HUDEP-2 (cell line): ENCODE data around the gene ZPBP.
"Not testable (repeated sequence)": the region's sequence is repeated elsewhere in the genome, so short reads cannot be mapped to it uniquely, and the experiment has no call there.

ENCODE experiments used
- DNase-seq, 76 experiments: peaks; one replicate each; lab custom pipeline; 2025; ENCODE audit not compliant: unreplicated experiment in 76 of 76; lab: John Stamatoyannopoulos, UW

The ZPBP gene

DNA sequence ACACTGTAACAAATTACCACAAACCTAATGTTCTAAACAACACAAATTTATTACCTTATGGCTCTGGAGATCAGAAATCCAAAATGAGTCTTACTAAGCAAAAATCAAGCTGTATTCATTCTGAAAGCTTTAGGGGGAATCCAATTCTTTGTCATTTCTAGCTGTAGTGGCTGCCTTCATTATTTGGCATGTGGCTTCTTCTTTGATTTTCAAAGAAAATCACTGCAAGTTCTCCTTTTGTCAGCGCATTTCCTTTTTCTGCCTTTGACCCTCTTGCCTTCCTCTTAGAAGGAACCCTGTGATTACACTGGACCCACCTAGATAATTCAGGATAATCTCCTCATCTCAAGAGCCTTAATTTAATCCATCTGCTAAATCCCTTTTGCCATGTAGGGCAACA lies 36.9 kb downstream of the ZPBP start:
- no peak for DNase-seq

DNA sequence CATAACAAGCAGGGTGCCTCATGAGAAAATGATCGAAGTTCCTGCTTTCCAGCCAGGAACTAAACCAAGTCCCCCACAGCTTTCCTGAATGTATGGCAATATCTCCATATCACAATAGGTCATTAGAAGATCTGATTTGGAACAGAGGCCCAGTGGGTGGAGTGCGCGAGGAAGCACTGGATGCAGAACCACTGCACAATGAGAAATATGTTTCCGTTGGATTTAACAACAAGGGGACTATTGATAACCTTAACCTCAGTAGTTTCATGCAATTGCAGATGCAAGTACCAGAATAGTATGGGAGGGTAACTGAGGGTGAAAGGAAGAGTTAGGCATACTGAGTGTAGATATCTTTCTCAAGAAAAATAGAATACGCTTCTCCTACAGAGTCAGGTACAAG lies 45.3 kb downstream of the ZPBP start:
- no peak for DNase-seq

DNA sequence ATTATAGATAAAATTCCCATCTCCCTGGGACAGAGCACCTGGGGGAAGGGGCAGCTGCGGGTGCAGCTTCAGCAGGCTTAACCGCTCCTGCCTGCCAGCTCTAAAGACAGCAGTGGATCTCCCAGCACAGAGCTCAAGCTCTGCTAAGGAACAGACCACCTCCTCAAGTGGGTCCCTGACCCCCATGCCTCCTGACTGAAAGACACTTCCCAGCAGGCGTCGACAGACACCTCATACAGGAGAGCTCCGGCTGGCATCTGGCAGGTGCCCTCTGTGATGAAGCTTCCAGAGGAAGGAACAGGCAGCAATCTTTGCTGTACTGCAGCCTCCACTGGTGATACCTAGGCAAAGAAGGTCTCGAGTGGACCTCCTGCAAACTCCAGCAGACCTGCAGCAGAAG lies 51.9 kb downstream of the ZPBP start:
- DNase-seq = not testable (repeated sequence)

DNA sequence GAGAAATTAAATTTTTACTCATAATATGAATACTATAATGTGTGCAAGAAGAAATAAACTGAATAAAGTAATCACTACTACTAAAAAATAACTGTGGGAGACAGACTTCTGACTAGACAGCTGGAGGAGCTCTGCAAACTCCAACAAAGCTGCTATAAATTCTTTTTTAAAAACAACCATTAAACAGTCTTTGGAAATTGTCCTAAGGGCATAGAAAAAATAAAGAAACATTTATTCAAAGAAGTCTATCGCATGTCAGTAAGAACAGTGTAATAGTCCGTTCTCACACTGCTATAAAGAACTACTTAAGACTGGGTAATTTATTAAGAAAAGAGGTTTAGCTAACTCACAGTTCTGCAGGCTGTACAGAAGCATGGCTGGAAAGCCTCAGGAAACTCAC lies 56.0 kb downstream of the ZPBP start:
- DNase-seq = no peak

DNA sequence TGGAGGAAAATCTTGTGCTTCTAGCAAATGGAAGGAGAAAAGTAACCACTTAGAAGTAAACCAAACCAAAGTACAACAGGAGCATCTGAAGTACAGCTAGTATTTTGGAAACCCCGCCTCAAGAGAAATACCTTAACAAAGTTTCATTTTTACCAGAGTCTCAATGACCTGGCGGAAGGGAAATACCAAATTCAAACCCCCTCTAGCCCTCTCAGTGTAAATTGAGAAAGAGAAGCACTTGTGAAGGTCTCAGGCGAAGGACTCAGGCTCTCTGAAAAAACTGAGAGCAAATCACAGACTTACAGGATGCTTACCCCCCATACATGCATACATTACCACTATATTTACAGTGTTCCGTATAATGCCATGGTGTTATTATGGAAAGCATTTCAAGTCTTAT lies 70.1 kb downstream of the ZPBP start:
- no peak for DNase-seq

DNA sequence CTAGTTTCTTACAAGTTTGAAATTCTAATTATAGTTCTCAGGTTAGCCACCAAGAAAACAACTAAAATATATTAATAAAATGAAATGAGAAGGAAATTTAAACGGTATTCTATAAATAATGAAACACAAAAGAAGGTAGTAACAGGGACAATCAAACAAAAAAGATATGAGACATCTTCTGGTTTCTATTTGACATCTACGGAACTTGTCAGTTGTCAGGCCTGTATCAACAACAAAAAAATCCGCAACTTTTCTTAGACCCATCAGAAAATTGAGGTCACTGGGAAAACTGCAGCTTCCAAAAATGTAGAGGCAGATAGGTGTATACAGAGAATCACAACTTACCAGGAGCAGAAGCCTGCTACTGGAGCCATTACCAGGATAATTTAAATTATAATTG lies 70.6 kb downstream of the ZPBP start:
- no peak for DNase-seq

DNA sequence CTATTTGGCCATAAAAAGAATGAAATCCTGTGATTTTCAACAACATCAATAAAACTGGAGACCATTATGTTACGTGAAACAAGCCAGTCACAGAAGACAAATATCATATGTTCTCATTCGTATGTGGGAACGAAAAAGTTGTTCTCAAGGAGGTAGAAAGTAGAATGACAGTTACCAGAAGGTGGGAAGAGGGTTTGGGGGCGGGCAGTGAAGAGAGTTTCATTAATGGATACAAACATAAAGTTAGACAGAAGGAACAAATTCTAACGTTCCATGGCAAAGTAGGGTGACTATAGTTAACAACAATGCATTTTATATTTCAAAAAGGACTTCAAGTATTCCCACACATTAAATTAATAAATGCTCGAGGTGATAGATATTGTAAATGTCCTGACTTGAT lies 97.4 kb downstream of the ZPBP start:
- DNase-seq = no peak

DNA sequence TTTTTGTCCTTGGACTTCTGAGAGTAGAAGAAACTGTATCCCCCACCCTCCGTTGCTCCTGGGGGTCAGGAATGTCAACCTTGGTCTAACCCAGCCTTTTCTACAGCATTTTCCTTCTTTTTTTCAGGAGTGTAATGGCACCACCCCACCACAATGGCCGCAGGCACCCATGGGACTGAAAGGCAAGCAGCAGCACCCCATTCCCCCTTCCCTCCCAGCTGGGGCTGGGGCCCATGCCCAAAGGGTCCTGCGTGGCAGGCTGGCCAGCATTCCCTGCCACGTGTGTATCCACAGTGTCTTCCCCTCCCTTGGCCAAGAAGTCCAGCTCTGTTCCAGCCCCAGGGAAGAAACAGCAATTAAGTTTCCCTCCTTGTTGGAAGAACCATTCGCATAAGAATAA lies 106.9 kb downstream of the ZPBP start:
- DNase-seq = no peak

DNA sequence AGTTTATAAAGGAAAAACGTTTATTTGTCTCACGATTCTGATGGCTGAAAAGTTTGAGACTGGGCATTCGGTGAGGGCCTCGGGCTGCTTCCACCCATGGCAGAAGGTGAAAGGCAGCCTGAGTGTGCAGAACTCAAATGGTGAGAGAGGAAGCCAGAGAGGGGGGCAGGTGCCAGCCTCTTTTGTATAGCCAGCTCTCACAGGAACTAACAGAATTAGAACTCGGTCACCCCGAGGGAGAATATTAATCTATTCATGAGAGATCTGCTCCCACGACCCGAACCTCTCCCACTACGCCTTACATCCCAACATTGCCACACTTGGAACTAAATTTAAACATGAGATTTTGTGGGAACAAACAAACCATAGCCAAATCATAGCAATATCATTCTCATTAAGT lies 112.6 kb downstream of the ZPBP start:
- DNase-seq = peak in 2 of 76 experiments; percentile 3 to 13

DNA sequence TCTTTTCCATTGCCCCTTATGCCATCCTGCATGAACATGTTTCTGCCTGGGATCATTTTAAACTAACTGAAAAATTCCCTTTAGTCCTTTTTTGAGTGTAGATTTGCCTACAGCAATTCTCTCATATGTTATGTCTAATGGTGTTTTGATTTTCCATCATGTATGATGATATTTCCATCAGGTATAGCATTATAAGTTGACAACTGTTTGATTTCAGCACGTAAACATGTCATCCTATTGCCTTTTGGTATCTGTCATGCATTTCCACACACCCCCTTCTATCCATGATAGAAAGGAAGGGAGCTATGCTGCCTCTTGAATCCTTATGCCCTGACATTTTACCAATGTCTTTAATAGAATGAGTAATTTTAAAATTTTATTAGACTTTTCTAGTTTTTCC lies 116.8 kb downstream of the ZPBP start:
- no peak for DNase-seq

DNA sequence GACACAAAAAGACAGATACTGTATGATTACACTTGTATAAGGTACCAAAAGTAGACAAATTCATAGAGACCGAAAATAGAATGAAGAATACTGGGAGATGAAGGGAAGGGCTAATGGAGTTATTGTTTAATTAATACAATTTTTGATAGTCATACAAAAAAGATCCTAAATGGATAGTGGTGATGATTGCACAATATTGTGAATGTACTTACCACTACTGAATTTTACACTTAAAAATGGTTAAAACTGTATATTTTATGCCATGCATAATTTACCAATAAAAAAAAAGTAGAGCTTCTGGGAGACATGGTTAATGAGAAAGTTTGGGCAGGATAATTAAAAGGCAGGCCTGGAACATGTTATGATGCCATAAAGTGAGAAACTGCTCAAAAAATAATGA lies 119.0 kb downstream of the ZPBP start:
- DNase-seq = no peak

DNA sequence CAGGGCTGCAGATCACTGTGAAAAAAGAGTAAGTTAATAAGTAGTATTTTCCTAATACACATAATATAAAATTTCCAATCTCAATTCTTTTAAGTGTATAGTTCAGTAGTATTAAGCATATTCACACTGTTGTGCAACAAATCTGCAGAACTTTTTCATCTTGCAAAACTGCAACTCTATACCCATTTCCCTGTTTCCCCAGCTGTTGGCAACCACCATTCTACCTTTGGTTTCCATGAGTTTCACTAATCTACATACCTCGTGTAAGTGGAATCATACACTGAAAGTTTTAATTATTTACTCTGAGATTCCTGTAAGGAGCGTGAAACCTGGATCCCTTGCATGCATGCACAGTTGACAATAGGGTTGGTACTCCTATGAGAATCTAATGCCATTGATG lies 155.4 kb downstream of the ZPBP start:
- DNase-seq = no peak

DNA sequence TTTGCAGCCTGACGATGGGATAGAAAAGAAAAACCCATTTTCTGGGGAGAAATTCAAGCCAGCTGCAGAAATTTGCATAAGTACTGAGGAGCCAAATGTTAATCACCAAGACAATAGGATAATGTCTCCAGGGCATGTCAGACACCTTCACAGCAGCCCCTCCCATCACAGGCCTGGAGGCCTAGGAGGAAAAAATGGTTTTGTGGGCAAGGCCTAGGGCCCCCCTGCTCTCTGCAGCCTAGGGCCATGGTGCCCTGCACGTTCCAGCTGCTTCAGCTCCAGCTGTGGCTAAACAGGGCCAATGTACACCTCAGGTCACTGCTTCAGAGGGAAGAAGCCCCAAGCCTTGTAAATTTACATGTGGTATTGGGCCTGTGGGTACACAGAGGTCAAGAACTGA lies 161.4 kb downstream of the ZPBP start:
- DNase-seq = no peak

DNA sequence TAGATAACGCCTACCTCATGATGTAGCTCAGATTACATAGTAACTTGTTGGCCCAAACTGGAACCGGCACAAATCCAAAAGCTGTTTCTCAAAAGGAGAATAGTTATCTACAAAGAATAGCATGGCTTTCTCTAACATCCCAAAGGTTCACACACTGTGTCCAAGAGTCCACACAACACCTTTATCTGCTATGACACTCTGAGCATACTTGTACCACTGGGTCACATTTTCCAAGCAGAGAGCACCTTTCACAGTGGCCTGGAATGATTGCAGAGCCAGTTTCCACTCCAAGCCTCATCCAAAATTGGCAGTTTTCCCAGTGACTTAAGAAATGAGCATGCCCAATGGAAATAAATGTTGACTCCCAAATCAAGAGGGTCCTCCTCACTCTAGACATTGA lies 164.3 kb downstream of the ZPBP start:
- DNase-seq = no peak

DNA sequence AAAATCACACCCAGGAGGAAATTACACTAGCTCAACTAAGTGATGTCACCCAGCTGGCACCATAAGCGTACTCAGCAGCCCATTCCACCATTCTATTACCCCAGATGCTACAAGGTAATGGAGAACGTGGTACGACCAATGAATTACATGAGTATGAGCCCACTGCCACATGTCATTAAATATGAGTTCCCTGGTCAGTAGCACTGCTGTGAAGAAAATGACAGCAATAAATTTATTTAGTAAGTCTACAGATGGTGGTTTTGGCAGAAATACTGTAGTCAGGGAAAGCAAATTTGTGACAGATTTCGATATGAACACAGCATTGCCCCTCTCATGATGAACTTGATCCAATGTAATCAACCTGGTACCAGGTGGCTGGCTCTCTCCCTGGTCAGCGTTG lies 165.4 kb downstream of the ZPBP start:
- DNase-seq = no peak

DNA sequence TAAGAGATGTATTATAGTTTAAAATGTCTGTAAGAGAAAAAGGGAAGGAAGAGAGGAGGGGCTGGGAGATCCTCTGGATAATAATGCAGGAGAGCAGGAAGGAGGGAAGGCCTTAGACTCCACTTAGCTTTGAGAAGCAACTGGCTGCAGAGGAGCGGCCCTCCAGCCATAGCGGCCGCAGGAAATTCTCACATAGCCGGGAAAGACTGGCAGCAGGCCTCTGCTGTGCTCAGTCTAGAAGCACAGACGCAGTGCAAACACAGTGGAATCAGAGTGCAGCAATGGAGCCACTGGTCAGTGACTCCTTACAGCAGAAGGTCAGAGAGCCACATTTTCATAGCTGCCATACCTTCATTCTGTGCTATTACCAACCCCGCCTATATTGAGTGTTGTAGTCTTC lies 166.3 kb downstream of the ZPBP start:
- DNase-seq = no peak

DNA sequence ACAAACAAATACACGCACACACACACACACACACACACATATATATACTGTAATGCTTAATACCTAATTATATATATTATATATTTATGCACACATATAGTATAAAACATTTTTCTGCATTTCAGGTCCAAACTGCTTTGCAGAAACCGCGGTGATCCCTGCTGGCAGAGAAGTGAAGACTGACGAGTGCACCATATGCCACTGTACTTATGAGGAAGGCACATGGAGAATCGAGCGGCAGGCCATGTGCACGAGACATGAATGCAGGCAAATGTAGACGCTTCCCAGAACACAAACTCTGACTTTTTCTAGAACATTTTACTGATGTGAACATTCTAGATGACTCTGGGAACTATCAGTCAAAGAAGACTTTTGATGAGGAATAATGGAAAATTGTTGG lies 181.1 kb downstream of the ZPBP start:
- no peak for DNase-seq

DNA sequence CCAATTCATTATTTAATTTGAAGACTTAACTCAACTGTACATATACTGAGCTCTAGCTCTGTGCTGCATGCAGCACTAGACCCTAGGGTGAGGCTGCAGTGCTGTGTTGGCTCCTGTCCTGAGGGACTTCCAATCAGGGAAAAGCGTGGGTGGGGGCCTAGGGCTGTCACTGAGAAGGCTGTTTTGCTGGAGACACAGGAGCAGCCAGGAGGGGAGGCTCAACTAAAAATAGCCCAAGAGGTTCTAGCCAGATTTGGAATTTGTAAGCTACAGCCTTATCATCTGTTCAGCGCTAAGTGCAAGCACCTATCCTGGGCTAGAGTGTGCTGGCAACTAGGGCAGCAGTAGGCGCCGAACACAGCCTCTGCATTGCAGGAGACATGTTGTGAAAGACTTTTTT lies 198.5 kb downstream of the ZPBP start:
- no peak for DNase-seq

DNA sequence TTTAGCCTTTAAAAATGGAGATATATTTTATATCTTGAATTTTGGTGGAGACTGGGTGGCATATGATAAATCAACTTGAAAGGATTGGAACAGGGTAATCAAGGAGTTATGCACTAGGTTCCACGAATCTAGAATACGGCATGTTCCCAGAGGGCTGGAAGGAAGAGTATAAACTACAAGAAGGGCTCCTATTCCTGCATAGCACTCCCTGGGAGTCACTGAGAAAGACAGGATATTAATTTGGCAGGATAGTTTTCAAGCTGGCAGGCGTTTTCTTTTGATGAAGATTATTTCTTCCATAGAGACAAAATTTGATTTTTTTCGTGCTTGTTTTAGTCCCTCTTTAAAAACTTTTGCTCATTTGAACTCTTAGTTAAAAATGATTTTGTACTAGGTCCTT lies 199.9 kb downstream of the ZPBP start:
- DNase-seq = no peak

DNA sequence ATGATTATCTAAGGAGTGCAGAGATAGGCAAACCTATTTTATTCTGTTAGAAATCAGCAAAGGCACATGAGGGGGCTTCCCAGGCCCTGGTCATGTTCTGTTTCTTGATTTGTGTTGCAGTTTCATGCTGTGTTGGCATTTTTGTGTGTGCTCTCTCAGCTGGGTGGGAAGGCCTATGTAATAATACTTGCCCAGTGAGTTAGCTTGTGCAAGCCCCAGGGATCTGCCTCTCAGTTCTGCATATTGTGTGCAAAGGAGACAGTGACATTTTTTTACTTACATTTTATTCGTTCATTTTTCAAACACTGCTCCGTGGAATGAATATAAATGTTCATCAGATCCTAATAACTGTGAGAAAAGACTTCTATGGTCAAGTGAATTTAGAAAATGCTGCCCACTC lies 200.6 kb downstream of the ZPBP start:
- no peak for DNase-seq
